ENCODE results near the gene SLC25A40. TPM values are rescaled to one million over a fixed set of nuclear protein-coding genes. Genes with fewer than 3 reads are reported as not detected.
A peak's percentile ranks its signal among the peaks of the same experiment; 100 is the strongest.

SLC25A40 gene
- total RNA-seq, 1 donor from 2014 or later, result 36.3 TPM

DNA sequence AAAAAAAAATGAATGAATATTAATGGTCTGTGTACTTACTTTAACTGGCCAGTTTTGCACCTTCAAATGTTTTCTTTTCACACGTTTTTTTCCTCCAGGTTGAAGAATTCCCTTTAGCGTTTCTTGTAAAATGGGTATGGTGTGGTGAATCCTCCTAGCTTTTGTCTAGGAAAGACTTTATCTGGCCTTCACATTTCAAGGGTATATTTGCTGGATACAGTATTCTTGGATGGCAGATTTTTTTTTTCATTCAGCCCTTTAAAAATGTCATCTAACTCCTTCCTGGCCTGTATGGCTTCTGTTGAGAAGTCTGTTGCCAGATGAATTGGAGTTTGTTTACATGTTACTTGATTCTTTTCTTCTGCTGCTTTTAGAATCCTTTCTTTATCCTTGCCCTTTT is 10.1 kb downstream of the SLC25A40 start:
- Mint-ChIP-seq H3K4me3 (no peak overlapping the region), H3K36me3 (ENCODE audit: low read depth) (peaks cover 78% of the 10 kb centered on the region), H3K9me3 (peaks cover 26% of the 10 kb centered on the region), H3K4me1 (no peaks in the 10 kb centered on the region), H3K27ac (ENCODE audit: unreplicated experiment) (no peak overlapping the region), H3K27me3 (ENCODE audit: low read depth) (no peaks in the 10 kb centered on the region)
- no peak for DNase-seq (ENCODE audit: low read depth, low spot score)
- no peak for TF ChIP-seq CTCF (conservative IDR thresholded peaks at IDR 0.05)

GRCh38 chr7:87858417-87859100 is 17.6 kb downstream of the SLC25A40 start:
- H3K27ac Mint-ChIP-seq (ENCODE audit: unreplicated experiment), result peak overlapping the region; percentile 28

DNA sequence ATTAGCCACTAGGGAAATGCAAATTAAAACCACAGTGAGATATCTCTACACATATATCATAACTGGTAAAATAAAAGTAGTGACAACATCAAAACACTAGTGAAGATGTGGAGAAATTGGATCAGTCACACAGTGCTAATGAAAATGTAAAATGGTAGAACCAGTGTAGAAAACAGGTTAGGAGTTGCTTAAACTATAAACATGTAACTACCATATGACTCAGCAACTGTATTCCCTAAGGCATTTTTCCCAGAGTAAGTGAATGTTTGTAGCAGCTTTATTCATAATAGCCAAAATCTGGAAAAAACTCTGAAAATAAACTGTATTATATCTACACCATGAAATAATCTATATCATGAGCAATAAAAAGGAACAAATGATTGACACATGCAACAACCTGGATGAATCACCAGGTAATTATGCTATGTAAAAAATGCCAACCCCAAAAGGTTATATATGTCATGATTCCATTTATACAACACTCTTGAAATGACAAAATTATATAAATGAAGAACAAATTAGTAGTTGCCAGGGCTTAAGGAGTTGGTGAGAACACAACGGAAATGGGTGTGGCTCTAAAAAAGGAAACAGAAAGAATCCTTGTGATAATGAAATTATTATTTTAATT is 22.8 kb downstream of the SLC25A40 start:
- DNase-seq (ENCODE audit: low read depth, low spot score), result no peak
- Mint-ChIP-seq H3K27ac (ENCODE audit: unreplicated experiment) (no peak overlapping the region), H3K4me3 (no peak overlapping the region), H3K9me3 (peaks cover 3% of the 10 kb centered on the region), H3K27me3 (ENCODE audit: low read depth) (no peaks in the 10 kb centered on the region), H3K4me1 (no peaks in the 10 kb centered on the region), H3K36me3 (ENCODE audit: low read depth) (peaks cover 21% of the 10 kb centered on the region)
- no peak for TF ChIP-seq CTCF (conservative IDR thresholded peaks at IDR 0.05)

More at GRCh38 chr7:87858417-87859100, 17.6 kb downstream of the SLC25A40 start:
- Mint-ChIP-seq H3K36me3 (ENCODE audit: low read depth) (peaks cover 37% of the 10 kb centered on the region), H3K27me3 (ENCODE audit: low read depth) (no peaks in the 10 kb centered on the region), H3K4me3 (no peak overlapping the region), H3K4me1 (no peaks in the 10 kb centered on the region), H3K9me3 (peaks cover 7% of the 10 kb centered on the region)
- no peak for TF ChIP-seq CTCF (conservative IDR thresholded peaks at IDR 0.05)
- no peak for DNase-seq (ENCODE audit: low read depth, low spot score)

DNA sequence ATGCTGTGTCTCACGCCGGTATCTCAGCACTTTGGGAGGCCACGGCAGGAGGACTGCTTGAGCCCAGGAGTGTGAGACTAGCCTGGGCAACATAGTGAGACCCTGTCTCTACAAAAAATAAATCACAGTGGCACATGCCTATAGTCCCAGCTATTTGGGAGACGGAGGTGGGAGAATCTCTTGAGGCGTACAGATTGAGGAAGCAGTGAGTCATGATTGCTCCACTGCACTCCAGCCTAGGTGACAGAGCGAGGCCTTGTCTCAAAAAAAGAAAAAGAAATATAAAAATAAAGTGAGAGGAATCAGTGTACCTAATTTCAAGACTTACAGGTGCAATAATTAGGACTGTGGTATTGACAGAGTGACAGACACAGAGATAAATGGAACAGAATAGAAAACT is 23.9 kb downstream of the SLC25A40 start:
- Mint-ChIP-seq H3K4me1 (no peaks in the 10 kb centered on the region), H3K4me3 (no peak overlapping the region), H3K27me3 (ENCODE audit: low read depth) (no peaks in the 10 kb centered on the region), H3K36me3 (ENCODE audit: low read depth) (peaks cover 16% of the 10 kb centered on the region), H3K27ac (ENCODE audit: unreplicated experiment) (no peak overlapping the region), H3K9me3 (no peaks in the 10 kb centered on the region)
- TF ChIP-seq CTCF (conservative IDR thresholded peaks at IDR 0.05), result no peak
- no peak for DNase-seq (ENCODE audit: low read depth, low spot score)

DNA sequence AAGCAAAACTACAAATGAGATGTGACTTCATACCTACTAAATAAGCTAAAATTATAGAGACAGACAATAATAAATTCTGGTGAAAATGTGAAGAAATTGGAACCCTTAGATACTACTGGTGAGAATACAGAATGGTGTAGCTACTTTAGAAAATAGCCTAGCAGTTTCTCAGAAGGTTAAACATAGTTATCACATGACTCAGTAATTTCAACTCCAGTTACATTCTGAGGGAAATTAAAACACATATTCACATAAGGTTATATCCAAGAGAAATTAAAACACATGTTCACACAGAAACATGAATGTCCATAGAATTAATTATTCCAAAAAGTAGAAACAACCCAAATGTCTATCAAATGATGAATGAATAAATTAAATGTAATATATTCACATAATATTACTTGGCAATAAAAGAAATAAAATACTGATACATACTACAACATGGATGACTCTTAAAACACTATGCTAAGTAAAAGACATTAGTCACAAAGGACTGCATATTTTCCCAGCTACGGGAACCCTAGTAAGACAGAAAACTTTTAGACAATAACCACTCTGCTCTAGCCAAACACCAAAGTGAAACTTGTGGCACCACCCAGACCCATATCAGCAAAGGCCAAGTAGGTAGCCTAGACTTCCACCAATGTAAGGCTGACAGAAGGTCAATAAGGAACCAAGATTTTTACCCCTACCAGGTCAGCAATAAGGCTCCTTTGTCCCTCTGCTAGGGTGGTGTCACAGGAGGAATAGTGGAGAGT is 25.1 kb downstream of the SLC25A40 start:
- Mint-ChIP-seq H3K9me3 (no peaks in the 10 kb centered on the region), H3K36me3 (ENCODE audit: low read depth) (peaks cover 14% of the 10 kb centered on the region), H3K27ac (ENCODE audit: unreplicated experiment) (no peak overlapping the region), H3K4me3 (no peak overlapping the region), H3K4me1 (no peaks in the 10 kb centered on the region), H3K27me3 (ENCODE audit: low read depth) (no peaks in the 10 kb centered on the region)
- TF ChIP-seq CTCF (conservative IDR thresholded peaks at IDR 0.05), result no peak
- no peak for DNase-seq (ENCODE audit: low read depth, low spot score)

Measured in neural crest cell (in vitro differentiated cells).